ENCODE results near the gene TNKS1BP1. TPM values are rescaled to one million over a fixed set of nuclear protein-coding genes. Genes with fewer than 3 reads are reported as not detected.
"Not testable (repeated sequence)": the region's sequence is repeated elsewhere in the genome, so short reads cannot be mapped to it uniquely, and the experiment has no call there.

The TNKS1BP1 gene
- total and polyA plus RNA-seq, 7 donors = 26.4 to 133 (median 43.8) TPM

GRCh38 chr11:57287884-57288283 lies 36.9 kb downstream of the TNKS1BP1 start:
- Histone ChIP-seq H3K4me1 (peaks cover 0 to 6% (median 0%) of the 10 kb centered on the region in 4 donors), H3K27ac (no peak overlapping the region), H3K4me3 (no peak overlapping the region), H3K9me3 (no peaks in the 10 kb centered on the region), H3K36me3 (no peaks in the 10 kb centered on the region), H3K27me3 (no peaks in the 10 kb centered on the region)
- DNase-seq = no peak
- TF ChIP-seq CTCF (IDR thresholded peaks at IDR 0.05) (no peak), POLR2AphosphoS5 (IDR thresholded peaks at IDR 0.05) (no peak), POLR2A (IDR thresholded peaks at IDR 0.05) (no peak), EP300 (IDR thresholded peaks at IDR 0.05) (no peak)
- WGBS, 2 donors = 93 to 97% methylated on average over 3 of the region's 3 CpGs
- intact Hi-C loops (cut with DNase I) = no loop called here

- no peaks in the 10 kb centered on the region for H3K36me3 ChIP-seq
- TF ChIP-seq EP300 (IDR thresholded peaks at IDR 0.05) (no peak), POLR2A (IDR thresholded peaks at IDR 0.05) (no peak), POLR2AphosphoS5 (IDR thresholded peaks at IDR 0.05) (no peak), CTCF (IDR thresholded peaks at IDR 0.05) (no peak)
- no peak overlapping the region for H3K27ac ChIP-seq
- no peaks in the 10 kb centered on the region for H3K9me3 ChIP-seq
- H3K4me3 ChIP-seq = no peak overlapping the region
- WGBS, 2 donors = 57 to 79% methylated on average over 2 of the region's 2 CpGs
- DNase-seq = no peak
- peaks cover 0 to 2% (median 0%) of the 10 kb centered on the region in 4 donors for H3K4me1 ChIP-seq
- intact Hi-C loops (cut with DNase I) = no loop called here
- no peaks in the 10 kb centered on the region for H3K27me3 ChIP-seq
Observed at GRCh38 chr11:57283231-57283990, 41.3 kb downstream of the TNKS1BP1 start.

GRCh38 chr11:57281546-57281945 lies 43.2 kb downstream of the TNKS1BP1 start:
- WGBS, 2 donors = 88 to 94% methylated on average over 6 of the region's 6 CpGs
- intact Hi-C loops (cut with DNase I); H3K4me3 ChIP-seq; H3K36me3 ChIP-seq; H3K9me3 ChIP-seq; H3K27ac ChIP-seq; H3K27me3 ChIP-seq; DNase-seq: not testable (repeated sequence)
- peaks cover 0 to 14% (median 7%) of the 10 kb centered on the region in 4 donors for H3K4me1 ChIP-seq

- Histone ChIP-seq H3K9me3 (no peaks in the 10 kb centered on the region), H3K27me3 (no peaks in the 10 kb centered on the region), H3K4me1 (peaks cover 0 to 14% (median 7%) of the 10 kb centered on the region in 4 donors), H3K4me3 (no peak overlapping the region), H3K27ac (peak overlapping the region in 1 of 4 donors; percentile 75), H3K36me3 (no peaks in the 10 kb centered on the region)
- no peak for TF ChIP-seq EP300 (IDR thresholded peaks at IDR 0.05)
- TF ChIP-seq POLR2A (IDR thresholded peaks at IDR 0.05) = no peak
- TF ChIP-seq POLR2AphosphoS5 (IDR thresholded peaks at IDR 0.05) = no peak
- TF ChIP-seq CTCF (IDR thresholded peaks at IDR 0.05) = no peak
- DNase-seq = no peak
- 91 to 96% methylated on average over 5 of the region's 5 CpGs for WGBS, 2 donors
- intact Hi-C loops (cut with DNase I) = no loop called here
Observed at GRCh38 chr11:57279116-57279515, 45.6 kb downstream of the TNKS1BP1 start.

GRCh38 chr11:57278721-57279095 lies 46.0 kb downstream of the TNKS1BP1 start:
- Histone ChIP-seq H3K4me1 (peaks cover 0 to 14% (median 7%) of the 10 kb centered on the region in 4 donors), H3K4me3 (no peak overlapping the region), H3K27me3 (no peaks in the 10 kb centered on the region), H3K36me3 (no peaks in the 10 kb centered on the region), H3K27ac (peak overlapping the region in 2 of 4 donors; percentile 33 to 75), H3K9me3 (peaks cover 0 to 2% (median 0%) of the 10 kb centered on the region in 4 donors)
- no peak for TF ChIP-seq POLR2AphosphoS5 (IDR thresholded peaks at IDR 0.05)
- no peak for TF ChIP-seq POLR2A (IDR thresholded peaks at IDR 0.05)
- no peak for TF ChIP-seq CTCF (IDR thresholded peaks at IDR 0.05)
- no peak for TF ChIP-seq EP300 (IDR thresholded peaks at IDR 0.05)
- DNase-seq = no peak
- 88 to 91% methylated on average over 7 of the region's 7 CpGs for WGBS, 2 donors
- intact Hi-C loops (cut with DNase I) = no loop called here
